Mesodermal cell (in vitro differentiated cells): Measurements from ENCODE around the gene COQ4.

ENCODE experiments used
- H3K27ac ChIP-seq: 2 replicates; pipeline ENCODE4 v1.7.0; 2013; ENCODE audit warnings: mild to moderate bottlenecking, low read depth, low read length, moderate library complexity; ENCODE audit not compliant: severe bottlenecking
- H3K36me3 ChIP-seq: 2 replicates; pipeline ENCODE4 v1.7.1; 2013; ENCODE audit warnings: mild to moderate bottlenecking, low read length, moderate library complexity; ENCODE audit not compliant: control insufficient read depth, insufficient read depth
- H3K4me1 ChIP-seq: one replicate; pipeline ENCODE4 v1.7.1; 2013; ENCODE audit warnings: mild to moderate bottlenecking, low read length; ENCODE audit not compliant: insufficient read depth, control insufficient read depth, poor library complexity, severe bottlenecking
- H3K4me3 ChIP-seq: 2 replicates; pipeline ENCODE4 v1.7.0; 2013; ENCODE audit warnings: low read length, control low read depth, mild to moderate bottlenecking; ENCODE audit not compliant: insufficient read depth, poor library complexity, severe bottlenecking; ENCODE audit errors: extremely low read depth
- H3K9me3 ChIP-seq: 2 replicates; pipeline ENCODE4 v1.7.1; 2013; ENCODE audit warnings: mild to moderate bottlenecking, low read length, moderate library complexity; ENCODE audit not compliant: control insufficient read depth
- WGBS, 2 experiments: methylation state at CpG; one replicate each; pipeline ENCODE4 v1.1.5; 2013; ENCODE audit warnings: missing lambda C conversion rate in 2 of 2; ENCODE audit not compliant: insufficient coverage in 2 of 2; 5-methylcytosine and 5-hydroxymethylcytosine counted together

The COQ4 gene

DNA sequence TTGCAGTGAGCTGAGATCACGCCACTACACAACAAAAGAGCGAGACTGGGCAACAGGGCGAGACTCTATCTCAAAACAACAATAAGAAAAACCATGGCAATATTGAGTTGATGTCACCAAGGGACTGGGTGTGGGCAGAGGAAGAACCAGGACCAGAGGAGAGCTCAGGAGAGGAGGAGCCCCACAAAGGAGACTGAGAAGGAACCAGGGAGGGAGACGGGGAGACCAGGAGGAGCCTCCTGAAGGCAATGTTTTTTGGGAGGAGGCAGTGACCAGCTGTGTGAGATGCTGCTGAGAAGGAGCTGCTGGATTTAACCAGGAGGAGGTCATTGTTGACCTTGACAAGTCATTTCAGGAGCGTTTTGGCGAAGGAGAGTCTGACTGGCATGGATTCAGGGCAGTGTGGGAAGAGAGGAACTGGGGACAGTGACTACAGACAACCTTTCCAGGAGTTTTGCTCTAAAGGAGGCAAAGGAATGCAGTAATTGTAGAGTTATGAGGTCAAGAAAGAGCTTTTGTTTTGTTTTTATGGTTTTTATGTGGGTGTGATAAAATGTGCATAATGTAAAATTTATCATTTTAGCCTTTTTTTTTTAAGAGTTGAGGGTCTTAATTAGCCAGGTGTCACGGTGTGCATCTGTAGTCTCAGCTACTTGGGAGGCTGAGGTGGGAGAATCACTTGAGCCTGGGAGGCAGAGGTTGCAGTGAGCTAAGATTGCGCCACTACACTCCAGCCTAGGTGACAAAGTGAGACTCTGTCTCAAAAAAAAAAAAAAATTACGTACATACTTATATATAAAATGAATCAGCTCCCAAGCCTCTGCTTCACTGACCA lies 18.3 kb upstream of the COQ4 start:
- no peak overlapping the region for H3K4me3 ChIP-seq
- WGBS, 2 experiments = 83 to 90% methylated on average over 4 to 6 of the region's 9 CpGs
- H3K27ac ChIP-seq = no peak overlapping the region
- peaks cover 8% of the 10 kb centered on the region for H3K4me1 ChIP-seq
- H3K9me3 ChIP-seq = no peaks in the 10 kb centered on the region
- peaks cover 14% of the 10 kb centered on the region for H3K36me3 ChIP-seq

DNA sequence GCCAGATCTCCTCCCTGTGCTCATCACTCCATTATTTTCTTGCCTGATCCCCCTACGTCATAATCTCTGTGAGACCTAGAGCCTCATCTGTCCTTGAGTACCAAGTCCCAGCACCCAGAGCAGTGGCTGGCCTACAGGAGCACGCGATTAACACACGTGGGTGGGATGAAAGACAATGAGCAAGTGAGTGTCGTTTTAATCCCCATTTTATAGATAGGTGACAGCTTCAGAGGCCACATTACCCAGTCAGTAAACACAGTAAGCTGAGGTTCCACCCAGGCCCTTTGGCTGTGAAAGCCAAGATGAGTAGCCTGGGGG lies 17.7 kb upstream of the COQ4 start:
- WGBS, 2 experiments = 84 to 93% methylated on average over 4 to 5 of the region's 5 CpGs
- Histone ChIP-seq H3K4me1 (peaks cover 8% of the 10 kb centered on the region), H3K27ac (no peak overlapping the region), H3K4me3 (no peak overlapping the region), H3K9me3 (no peaks in the 10 kb centered on the region), H3K36me3 (peaks cover 19% of the 10 kb centered on the region)

DNA sequence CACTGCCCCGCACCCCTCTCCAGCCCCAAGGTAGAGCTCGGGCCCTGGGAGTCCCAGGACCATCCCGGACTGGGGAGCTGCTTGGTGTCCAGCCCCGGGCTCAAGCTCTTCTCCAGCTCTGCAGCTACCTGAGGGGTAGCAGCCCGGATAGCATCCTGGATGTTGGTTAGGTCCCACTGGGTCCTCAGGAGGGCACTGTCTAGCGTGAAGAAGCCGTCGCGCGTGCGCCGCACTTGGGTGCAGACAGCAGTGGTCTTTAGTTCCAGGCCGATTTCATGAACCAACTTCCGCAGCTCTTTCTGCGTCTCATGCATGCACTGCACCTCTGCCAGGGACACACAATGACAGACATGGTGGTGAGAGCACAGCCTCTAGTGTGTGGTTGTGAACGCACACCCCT lies 13.1 kb upstream of the COQ4 start:
- Histone ChIP-seq H3K27ac (no peak overlapping the region), H3K36me3 (peaks cover 55% of the 10 kb centered on the region), H3K4me1 (peaks cover 8% of the 10 kb centered on the region), H3K4me3 (no peak overlapping the region), H3K9me3 (no peaks in the 10 kb centered on the region)
- 92 to 94% methylated on average over 12 to 15 of the region's 16 CpGs for WGBS, 2 experiments

DNA sequence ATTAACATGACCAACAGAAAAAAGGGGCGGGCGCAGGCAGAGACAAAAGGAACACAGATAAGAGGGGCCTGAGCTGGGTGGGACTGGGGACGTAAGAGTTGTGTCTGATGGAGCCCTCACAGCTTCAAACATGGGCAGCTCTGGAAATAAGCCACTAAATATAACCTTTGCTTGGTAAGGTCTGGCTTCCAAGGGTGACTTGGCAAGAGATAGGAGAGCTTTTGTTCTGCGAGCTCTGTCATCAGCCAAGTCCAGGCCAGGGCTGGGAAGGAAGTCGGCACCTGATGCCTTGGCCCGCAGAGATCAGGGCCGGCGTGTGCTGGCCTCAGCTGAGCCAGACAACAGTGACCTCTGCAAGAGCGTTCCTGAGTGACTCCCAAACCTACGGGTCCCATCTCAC lies 12.2 kb upstream of the COQ4 start:
- 97% methylated on average over 10 of the region's 10 CpGs for WGBS, 2 experiments
- H3K9me3 ChIP-seq = no peaks in the 10 kb centered on the region
- no peak overlapping the region for H3K27ac ChIP-seq
- H3K36me3 ChIP-seq = peaks cover 63% of the 10 kb centered on the region
- H3K4me3 ChIP-seq = no peak overlapping the region
- peaks cover 8% of the 10 kb centered on the region for H3K4me1 ChIP-seq

DNA sequence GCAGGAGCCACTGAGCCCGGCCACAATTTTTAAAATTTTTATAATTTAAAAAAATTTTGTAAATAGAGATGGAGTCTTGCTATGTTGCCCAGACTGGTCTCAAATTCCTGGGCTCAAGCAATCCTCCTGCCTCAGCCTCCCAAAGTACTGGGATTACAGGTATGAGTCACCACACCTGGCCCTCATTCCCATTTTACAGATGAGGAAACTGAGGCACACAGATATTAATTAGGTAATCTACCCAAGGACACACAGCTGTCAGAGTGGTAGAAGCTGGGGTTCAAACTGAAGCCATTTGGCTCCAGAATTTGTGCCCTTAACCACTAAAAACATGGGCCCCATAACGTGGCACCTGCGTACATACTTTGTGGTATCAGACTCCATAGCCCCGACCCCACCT lies 7.9 kb upstream of the COQ4 start:
- Histone ChIP-seq H3K27ac (no peak overlapping the region), H3K9me3 (no peaks in the 10 kb centered on the region), H3K36me3 (peaks cover 73% of the 10 kb centered on the region), H3K4me3 (no peak overlapping the region), H3K4me1 (no peaks in the 10 kb centered on the region)
- WGBS, 2 experiments = 83 to 100% methylated on average over 1 of the region's 4 CpGs

DNA sequence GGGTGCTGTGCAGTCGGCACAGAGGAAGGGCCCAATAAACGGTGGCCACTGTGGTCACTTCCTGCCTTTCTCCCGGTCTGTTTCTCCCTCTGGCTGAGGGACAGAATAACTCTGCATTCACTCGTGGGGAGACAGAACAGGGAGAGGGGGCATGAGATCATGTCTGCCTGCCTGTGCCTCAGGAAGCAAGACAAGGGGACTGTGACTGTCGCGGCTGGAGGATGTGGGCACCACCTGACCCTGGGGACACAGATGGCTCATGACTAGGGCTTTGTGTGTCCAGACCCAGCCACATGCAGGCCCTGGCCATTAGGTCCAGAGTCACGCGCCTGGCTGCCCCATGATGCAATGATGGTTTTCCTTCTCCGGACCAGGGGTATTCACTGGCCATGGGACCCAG lies 6.2 kb upstream of the COQ4 start:
- H3K4me1 ChIP-seq = peaks cover 4% of the 10 kb centered on the region
- WGBS, 2 experiments = 93 to 99% methylated on average over 7 to 8 of the region's 9 CpGs
- H3K27ac ChIP-seq = peak overlapping the region; percentile 23
- H3K36me3 ChIP-seq = peaks cover 74% of the 10 kb centered on the region
- no peaks in the 10 kb centered on the region for H3K9me3 ChIP-seq
- H3K4me3 ChIP-seq = no peak overlapping the region

DNA sequence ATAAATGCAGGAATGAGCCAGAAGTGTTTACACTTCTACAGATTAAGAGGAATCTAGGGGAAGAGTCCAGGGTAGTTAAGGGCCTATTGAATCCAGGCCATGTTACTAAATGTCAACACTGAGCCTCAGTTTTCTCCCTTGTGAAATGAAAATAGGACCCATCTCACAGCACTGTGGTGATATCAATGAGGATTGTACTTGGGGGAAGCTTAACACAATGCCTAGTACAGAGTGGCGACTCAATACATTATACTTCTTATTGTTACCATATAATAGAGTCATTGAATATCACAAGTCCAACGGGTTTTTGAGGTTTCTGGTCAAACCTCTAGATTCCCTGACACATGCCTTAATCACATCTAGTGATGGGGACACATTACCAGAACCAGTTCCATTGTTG lies 5.0 kb upstream of the COQ4 start:
- peaks cover 65% of the 10 kb centered on the region for H3K36me3 ChIP-seq
- no peak overlapping the region for H3K27ac ChIP-seq
- 100% methylated on average over 1 of the region's 2 CpGs for WGBS, 2 experiments
- H3K9me3 ChIP-seq = no peaks in the 10 kb centered on the region
- peaks cover 8% of the 10 kb centered on the region for H3K4me1 ChIP-seq
- H3K4me3 ChIP-seq = no peak overlapping the region

DNA sequence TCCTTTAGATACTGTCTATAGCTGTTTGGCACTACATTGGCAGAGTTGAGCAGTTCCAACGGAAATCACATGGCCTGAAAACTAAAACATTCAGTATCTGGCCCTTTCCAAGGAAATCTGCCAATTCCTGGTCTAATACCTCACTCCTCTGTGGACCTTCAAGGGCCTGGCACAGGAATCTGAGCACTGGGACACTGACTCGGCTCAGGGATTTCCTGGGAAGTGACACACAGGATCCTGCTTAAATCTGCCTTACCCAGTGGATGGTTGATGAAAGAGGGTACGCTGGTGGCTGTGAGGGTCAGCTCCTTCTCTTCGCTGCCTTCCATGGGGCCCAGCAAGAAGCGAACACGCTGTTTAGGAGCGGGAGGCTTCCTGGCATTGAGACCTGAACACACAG lies 1.3 kb upstream of the COQ4 start:
- Histone ChIP-seq H3K9me3 (no peaks in the 10 kb centered on the region), H3K36me3 (peaks cover 59% of the 10 kb centered on the region), H3K4me1 (peaks cover 8% of the 10 kb centered on the region), H3K4me3 (peak overlapping the region; percentile 91), H3K27ac (no peak overlapping the region)
- 81 to 84% methylated on average over 3 of the region's 7 CpGs for WGBS, 2 experiments

DNA sequence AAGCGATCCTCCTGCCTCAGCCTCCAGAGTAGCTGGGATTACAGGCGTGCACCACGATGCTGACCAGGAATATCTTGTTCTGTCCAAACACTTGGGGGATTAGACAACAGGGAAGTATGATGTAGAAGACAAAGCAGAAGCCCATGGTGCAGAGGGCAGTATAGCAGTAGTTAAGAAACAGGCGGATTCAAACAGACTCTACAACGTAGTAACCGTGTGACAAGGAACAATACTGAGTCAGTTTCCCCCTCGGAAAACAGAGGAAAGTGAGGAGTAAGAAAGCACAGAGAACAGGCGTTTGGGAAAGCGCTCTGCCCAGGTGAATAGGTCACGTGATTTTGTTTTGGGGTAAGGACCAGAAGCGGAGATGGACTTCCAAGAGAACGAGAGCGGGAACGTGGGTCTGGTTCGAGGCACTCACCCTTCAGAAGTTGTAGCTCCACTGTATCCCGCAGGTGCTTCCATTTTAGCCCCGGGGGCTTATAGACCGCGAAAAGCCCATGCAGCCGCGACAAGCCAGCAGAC lies 698 bp upstream of the COQ4 start:
- Histone ChIP-seq H3K9me3 (no peaks in the 10 kb centered on the region), H3K4me1 (peaks cover 8% of the 10 kb centered on the region), H3K4me3 (peak overlapping the region; percentile 91), H3K36me3 (peaks cover 59% of the 10 kb centered on the region), H3K27ac (peak overlapping the region; percentile 92)
- WGBS, 2 experiments = 1 to 2% methylated on average over 12 to 21 of the region's 21 CpGs

DNA sequence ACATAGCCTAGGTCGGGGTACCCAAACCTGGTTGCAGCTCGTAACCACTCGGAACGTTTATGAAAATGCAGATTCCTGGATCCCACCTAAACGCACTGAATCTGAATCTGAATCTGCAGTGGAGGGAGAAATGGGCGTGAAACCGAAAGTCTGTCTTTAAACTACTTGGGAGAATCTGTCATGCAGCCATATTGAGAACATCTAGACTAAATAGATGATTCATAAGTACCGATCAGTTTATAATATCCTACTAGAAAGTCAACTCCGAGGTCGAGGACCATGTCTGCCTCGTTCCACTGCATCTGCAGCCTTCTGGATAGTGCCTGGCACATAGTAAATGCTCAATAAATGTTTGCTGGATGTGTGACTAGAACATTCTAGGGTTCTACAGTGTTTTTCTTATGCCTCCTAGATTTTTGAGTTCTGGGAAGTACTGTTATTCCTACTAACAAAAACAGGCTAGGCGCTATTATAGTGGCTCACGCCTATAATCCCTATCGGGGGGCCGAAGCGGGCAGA lies 632 bp downstream of the COQ4 start:
- H3K27ac ChIP-seq = peak overlapping the region; percentile 92
- H3K9me3 ChIP-seq = no peaks in the 10 kb centered on the region
- peaks cover 60% of the 10 kb centered on the region for H3K36me3 ChIP-seq
- peak overlapping the region; percentile 91 for H3K4me3 ChIP-seq
- H3K4me1 ChIP-seq = peaks cover 8% of the 10 kb centered on the region
- 17 to 34% methylated on average over 6 to 11 of the region's 16 CpGs for WGBS, 2 experiments

DNA sequence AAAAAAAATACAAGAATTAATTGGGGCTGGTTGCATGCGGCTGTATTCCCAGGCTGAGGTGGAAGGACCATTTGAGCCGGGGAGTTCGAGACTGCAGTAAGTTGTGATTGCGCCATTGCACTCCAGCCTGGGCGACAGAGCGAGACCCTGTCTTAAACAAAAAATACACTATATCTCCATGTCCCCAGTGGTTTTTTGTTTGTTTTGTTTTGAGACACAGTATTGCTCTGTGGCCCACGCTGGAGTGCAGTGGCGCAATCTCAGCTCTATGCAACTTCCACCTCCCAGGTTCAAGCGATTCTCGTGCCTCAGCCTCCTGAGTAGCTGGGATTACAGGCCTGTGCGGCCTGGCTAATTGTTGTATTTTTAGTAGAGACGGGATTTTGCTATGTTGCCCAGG lies 1.2 kb downstream of the COQ4 start:
- no peak overlapping the region for H3K27ac ChIP-seq
- H3K4me3 ChIP-seq = peak overlapping the region; percentile 91
- H3K9me3 ChIP-seq = no peaks in the 10 kb centered on the region
- 94 to 100% methylated on average over 5 to 8 of the region's 12 CpGs for WGBS, 2 experiments
- H3K36me3 ChIP-seq = peaks cover 65% of the 10 kb centered on the region
- peaks cover 8% of the 10 kb centered on the region for H3K4me1 ChIP-seq
